IPS-18a (cell line): ENCODE measurements around the gene RNU4-1.
"Not testable (repeated sequence)": the region's sequence is repeated elsewhere in the genome, so short reads cannot be mapped to it uniquely, and the experiment has no call there.

ENCODE experiments used
- H3K27ac ChIP-seq: one replicate; pipeline ENCODE4 v1.5.1; 2013; ENCODE audit warnings: low read length
- H3K27me3 ChIP-seq: one replicate; pipeline ENCODE4 v1.6.1; 2013; ENCODE audit warnings: mild to moderate bottlenecking, low read length; ENCODE audit not compliant: control insufficient read depth, insufficient read depth
- H3K36me3 ChIP-seq: one replicate; pipeline ENCODE4 v1.6.1; 2013; ENCODE audit warnings: low read depth, low read length; ENCODE audit not compliant: control insufficient read depth
- H3K4me1 ChIP-seq: one replicate; pipeline ENCODE4 v1.6.1; 2013; ENCODE audit warnings: low read depth, low read length; ENCODE audit not compliant: control insufficient read depth
- H3K4me3 ChIP-seq: one replicate; pipeline ENCODE4 v1.5.1; 2013; ENCODE audit warnings: low read length
- H3K9ac ChIP-seq: one replicate; pipeline ENCODE4 v1.6.1; 2013; ENCODE audit warnings: mild to moderate bottlenecking, low read length, moderate library complexity
- H3K9me3 ChIP-seq: one replicate; pipeline ENCODE4 v1.6.1; 2013; ENCODE audit warnings: low read depth, low read length; ENCODE audit not compliant: control insufficient read depth

The RNU4-1 gene

GRCh38 chr12:120263748-120264085 is 29.3 kb downstream of the RNU4-1 start:
- Histone ChIP-seq H3K9me3 (no peaks in the 10 kb centered on the region), H3K4me3 (peak overlapping the region; percentile 72), H3K36me3 (no peaks in the 10 kb centered on the region), H3K27ac (no peak overlapping the region), H3K27me3 (no peaks in the 10 kb centered on the region), H3K4me1 (peaks cover 22% of the 10 kb centered on the region), H3K9ac (no peak overlapping the region)

- H3K36me3 ChIP-seq = no peaks in the 10 kb centered on the region
- H3K4me3 ChIP-seq = no peak overlapping the region
- peaks cover 22% of the 10 kb centered on the region for H3K4me1 ChIP-seq
- H3K9me3 ChIP-seq = no peaks in the 10 kb centered on the region
- H3K27me3 ChIP-seq = no peaks in the 10 kb centered on the region
- H3K9ac ChIP-seq = no peak overlapping the region
- no peak overlapping the region for H3K27ac ChIP-seq
Observed at GRCh38 chr12:120262852-120263747, 29.9 kb downstream of the RNU4-1 start.

- H3K36me3 ChIP-seq = no peaks in the 10 kb centered on the region
- H3K27me3 ChIP-seq = no peaks in the 10 kb centered on the region
- peaks cover 25% of the 10 kb centered on the region for H3K4me1 ChIP-seq
- H3K4me3 ChIP-seq = no peak overlapping the region
- no peak overlapping the region for H3K27ac ChIP-seq
- H3K9ac ChIP-seq = no peak overlapping the region
- no peaks in the 10 kb centered on the region for H3K9me3 ChIP-seq
Observed at GRCh38 chr12:120261951-120262851, 30.8 kb downstream of the RNU4-1 start.

GRCh38 chr12:120260607-120261006 is 32.4 kb downstream of the RNU4-1 start:
- no peak overlapping the region for H3K4me3 ChIP-seq
- H3K27me3 ChIP-seq = no peaks in the 10 kb centered on the region
- no peak overlapping the region for H3K27ac ChIP-seq
- no peak overlapping the region for H3K9ac ChIP-seq
- H3K9me3 ChIP-seq = no peaks in the 10 kb centered on the region
- peaks cover 23% of the 10 kb centered on the region for H3K4me1 ChIP-seq
- H3K36me3 ChIP-seq = no peaks in the 10 kb centered on the region

- Histone ChIP-seq H3K36me3 (no peaks in the 10 kb centered on the region), H3K27ac (no peak overlapping the region), H3K9me3 (no peaks in the 10 kb centered on the region), H3K4me3 (no peak overlapping the region), H3K9ac (no peak overlapping the region), H3K27me3 (no peaks in the 10 kb centered on the region), H3K4me1 (peaks cover 21% of the 10 kb centered on the region)
Observed at GRCh38 chr12:120259418-120260202, 33.4 kb downstream of the RNU4-1 start.

- no peaks in the 10 kb centered on the region for H3K9me3 ChIP-seq
- H3K4me3 ChIP-seq = no peak overlapping the region
- no peak overlapping the region for H3K9ac ChIP-seq
- H3K27ac ChIP-seq = no peak overlapping the region
- no peaks in the 10 kb centered on the region for H3K36me3 ChIP-seq
- H3K27me3 ChIP-seq = no peaks in the 10 kb centered on the region
- H3K4me1 ChIP-seq = peaks cover 9% of the 10 kb centered on the region
Observed at GRCh38 chr12:120258323-120258896, 34.6 kb downstream of the RNU4-1 start.

- no peaks in the 10 kb centered on the region for H3K27me3 ChIP-seq
- peaks cover 7% of the 10 kb centered on the region for H3K4me1 ChIP-seq
- H3K9ac ChIP-seq = no peak overlapping the region
- no peak overlapping the region for H3K4me3 ChIP-seq
- no peaks in the 10 kb centered on the region for H3K9me3 ChIP-seq
- H3K36me3 ChIP-seq = no peaks in the 10 kb centered on the region
- H3K27ac ChIP-seq = no peak overlapping the region
Observed at GRCh38 chr12:120257041-120257821, 35.8 kb downstream of the RNU4-1 start.

GRCh38 chr12:120254809-120255208 is 38.2 kb downstream of the RNU4-1 start:
- H3K9ac ChIP-seq = no peak overlapping the region
- H3K9me3 ChIP-seq = no peaks in the 10 kb centered on the region
- no peak overlapping the region for H3K4me3 ChIP-seq
- no peak overlapping the region for H3K27ac ChIP-seq
- H3K4me1 ChIP-seq = peaks cover 7% of the 10 kb centered on the region
- H3K27me3 ChIP-seq = no peaks in the 10 kb centered on the region
- H3K36me3 ChIP-seq = no peaks in the 10 kb centered on the region

- H3K36me3 ChIP-seq, H3K27me3 ChIP-seq, H3K27ac ChIP-seq, H3K4me3 ChIP-seq, H3K4me1 ChIP-seq, H3K9me3 ChIP-seq, H3K9ac ChIP-seq: not testable (repeated sequence)
Observed at GRCh38 chr12:120253313-120253712, 39.7 kb downstream of the RNU4-1 start.

- Histone ChIP-seq H3K9me3 (no peaks in the 10 kb centered on the region), H3K9ac (no peak overlapping the region), H3K27ac (no peak overlapping the region), H3K27me3 (no peaks in the 10 kb centered on the region), H3K4me3 (no peak overlapping the region), H3K36me3 (no peaks in the 10 kb centered on the region), H3K4me1 (peaks cover 2% of the 10 kb centered on the region)
Observed at GRCh38 chr12:120252071-120252906, 40.7 kb downstream of the RNU4-1 start.
